Measurements from ENCODE around the gene SHC1. TPM values are rescaled to one million over a fixed set of nuclear protein-coding genes. Genes with fewer than 3 reads are reported as not detected.

SHC1 gene
- total RNA-seq, 4 donors from 2014 or later, result 152 to 265 (median 171) TPM

DNA sequence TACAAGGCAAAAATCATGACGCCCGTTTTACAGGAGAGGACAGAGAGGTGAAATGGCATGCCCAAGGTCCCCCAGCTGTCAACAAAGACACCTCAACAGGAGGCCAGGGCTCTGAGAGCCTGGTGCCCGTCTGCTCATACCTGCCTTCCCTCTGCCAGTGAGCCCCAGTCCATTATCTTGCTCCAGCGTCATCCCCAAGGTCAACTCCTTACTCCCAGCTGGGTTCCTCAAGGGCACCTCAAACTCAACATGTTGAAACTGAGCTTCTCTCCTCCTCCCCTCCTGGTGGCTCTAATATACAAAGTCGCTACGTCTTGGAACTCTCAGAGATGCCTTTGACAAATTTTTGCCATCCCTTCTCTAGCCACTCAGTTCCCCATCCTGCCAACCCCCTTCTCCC, 17.9 kb downstream of the SHC1 start:
- DNase-seq (ENCODE audit: low spot score) (no peak), ATAC-seq (ENCODE audit: low FRiP score) (no peak)
- TF ChIP-seq, protein P1, sequence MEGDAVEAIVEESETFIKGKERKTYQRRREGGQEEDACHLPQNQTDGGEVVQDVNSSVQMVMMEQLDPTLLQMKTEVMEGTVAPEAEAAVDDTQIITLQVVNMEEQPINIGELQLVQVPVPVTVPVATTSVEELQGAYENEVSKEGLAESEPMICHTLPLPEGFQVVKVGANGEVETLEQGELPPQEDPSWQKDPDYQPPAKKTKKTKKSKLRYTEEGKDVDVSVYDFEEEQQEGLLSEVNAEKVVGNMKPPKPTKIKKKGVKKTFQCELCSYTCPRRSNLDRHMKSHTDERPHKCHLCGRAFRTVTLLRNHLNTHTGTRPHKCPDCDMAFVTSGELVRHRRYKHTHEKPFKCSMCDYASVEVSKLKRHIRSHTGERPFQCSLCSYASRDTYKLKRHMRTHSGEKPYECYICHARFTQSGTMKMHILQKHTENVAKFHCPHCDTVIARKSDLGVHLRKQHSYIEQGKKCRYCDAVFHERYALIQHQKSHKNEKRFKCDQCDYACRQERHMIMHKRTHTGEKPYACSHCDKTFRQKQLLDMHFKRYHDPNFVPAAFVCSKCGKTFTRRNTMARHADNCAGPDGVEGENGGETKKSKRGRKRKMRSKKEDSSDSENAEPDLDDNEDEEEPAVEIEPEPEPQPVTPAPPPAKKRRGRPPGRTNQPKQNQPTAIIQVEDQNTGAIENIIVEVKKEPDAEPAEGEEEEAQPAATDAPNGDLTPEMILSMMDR (IDR thresholded peaks at IDR 0.05), result no peak

DNA sequence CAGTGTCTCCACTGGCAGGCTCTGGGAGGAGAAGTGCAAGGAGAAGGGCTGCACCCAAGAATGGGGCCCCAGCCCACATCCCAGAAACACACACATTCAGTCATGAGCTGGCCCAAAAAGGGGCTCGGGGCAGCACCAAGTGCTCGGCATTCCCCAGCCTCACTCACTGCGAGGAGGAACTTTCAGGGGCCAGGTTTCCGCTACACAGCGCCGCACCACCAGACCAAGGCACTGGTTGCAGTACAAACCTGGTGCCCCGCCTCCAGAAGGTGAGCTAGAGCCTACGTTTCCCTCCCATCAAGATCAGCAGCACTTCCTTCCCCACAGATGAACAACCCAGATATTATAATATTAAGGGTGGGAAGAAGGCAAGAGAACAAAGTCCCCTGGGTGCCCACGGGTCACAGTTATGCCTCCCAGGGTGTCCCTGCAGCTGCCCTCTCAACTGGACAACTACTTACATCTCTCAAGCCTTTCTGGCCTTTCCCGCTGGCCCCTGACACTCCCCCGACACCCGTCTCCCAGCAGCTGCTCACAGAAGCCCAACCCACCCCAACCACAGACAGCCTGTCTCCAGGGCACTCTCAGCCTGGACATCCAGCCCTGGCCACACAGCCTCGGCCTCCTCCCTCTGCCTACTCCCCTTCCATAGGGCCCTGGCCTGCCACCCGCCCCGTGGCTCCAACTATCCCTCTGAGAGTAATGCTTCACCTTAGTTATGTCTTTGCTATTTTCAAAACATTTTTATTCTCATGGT, 18.5 kb downstream of the SHC1 start:
- DNase-seq (ENCODE audit: low spot score) (no peak), ATAC-seq (ENCODE audit: low FRiP score) (no peak)
- TF ChIP-seq, protein P1 (IDR thresholded peaks at IDR 0.05), result no peak

DNA sequence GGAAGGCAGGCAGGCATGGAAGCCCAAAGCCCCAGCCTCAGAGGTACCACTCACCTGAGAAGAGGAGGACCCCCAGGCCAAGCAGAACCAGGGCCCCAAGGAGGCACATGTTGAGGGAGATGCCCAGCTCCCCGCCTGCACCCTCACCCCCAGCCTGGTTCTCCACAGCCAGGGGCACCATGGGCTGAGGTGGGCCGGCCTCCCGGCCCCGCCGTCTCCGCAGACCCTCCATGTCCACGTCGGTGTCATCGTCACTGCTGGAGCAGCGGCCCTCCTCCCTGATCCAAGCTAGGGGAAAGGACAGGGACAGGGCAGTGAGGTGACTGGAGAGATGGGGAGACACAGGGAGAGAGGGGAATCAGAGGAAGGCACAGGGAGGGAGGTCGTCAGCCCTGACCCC, 22.5 kb downstream of the SHC1 start:
- TF ChIP-seq, protein P1 (IDR thresholded peaks at IDR 0.05), result no peak
- ATAC-seq (ENCODE audit: low FRiP score), result no peak

DNA sequence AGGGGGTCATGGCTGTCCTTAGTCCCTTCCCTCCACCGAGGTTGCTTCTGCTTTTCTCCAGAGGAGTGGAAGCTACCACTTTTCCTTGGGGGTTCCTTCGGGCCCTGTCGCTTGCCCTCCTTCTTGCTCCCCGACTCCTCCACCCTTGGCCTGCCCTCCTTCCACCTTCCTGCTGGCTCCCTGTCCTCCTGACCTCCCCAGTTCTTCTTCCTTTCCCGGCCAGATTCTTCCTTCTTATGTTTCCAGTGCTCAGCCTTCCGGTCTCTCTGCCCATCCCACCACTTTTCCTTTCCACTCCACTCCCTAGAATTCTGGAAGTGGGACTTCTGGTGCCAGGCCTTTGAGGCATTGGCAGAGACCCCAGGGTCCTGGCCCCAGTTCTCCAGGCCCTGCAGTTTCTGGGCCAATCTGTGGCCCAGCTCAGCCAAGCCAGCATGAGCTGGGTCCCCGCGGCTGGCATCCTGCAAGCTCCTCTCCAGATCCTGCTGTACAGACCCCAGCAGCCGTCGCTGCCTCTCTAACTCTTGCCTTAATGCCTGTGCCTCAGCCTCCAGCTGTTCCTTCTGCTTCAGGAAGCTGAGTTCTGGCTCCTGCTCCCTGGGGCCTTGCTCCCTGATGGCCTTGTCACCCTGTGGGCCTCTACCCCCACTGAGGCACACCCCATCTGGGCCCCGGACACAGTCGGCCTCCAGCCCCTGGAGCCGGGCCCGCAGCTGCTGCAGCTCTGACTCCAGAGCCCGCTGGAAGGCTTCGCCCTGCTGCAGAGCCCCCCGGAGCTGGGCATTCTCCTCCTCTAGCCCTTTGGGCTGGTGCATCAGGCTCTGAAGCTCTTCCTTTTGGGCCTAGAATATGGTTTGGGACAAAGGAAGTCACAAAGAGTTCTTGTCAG, 24.3 kb downstream of the SHC1 start:
- ATAC-seq (ENCODE audit: low FRiP score), result no peak
- TF ChIP-seq, protein P1 (IDR thresholded peaks at IDR 0.05), result no peak
- DNase-seq (ENCODE audit: low spot score), result no peak

More for the DNA sequence above, 22.5 kb downstream of the SHC1 start:
- DNase-seq (ENCODE audit: low spot score), result no peak

DNA sequence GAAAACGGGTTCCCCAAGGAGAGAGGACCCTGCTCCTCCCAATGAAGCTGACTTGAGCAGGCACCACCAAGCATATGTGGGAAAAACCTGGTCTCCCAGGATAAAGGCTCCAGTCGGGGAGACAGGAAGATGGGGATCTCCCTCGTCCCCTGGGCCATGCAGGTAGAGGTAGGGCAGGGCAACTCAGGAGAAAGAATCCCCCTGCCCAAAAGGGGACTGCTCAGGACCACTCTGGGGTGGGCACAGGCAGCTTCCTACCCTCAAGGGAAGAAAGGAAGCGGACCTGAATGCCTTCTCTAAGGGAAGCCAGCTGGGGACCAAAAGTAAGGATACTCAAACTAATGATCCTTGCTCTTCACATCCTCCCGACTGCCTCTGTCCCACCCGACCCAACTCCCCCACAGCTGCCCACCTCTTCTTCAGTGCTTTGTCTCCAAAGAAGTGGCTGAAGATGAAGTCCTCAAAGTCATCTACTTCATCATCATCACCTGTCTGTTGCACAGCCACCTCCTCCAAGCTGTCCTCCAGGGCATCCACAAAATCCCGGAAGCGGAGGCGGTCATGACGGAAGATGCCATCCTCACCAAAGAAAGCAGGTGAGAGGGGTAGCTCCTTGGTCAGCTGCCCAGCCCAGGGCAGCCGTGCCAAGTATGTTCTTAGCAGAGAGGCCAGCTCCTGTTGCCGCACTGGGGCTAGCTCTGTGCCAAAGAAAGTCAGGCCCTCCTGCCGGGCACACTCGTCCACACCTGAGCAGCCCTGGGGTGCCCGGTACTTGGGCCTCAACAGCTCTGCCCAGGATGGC, 25.2 kb downstream of the SHC1 start:
- ATAC-seq (ENCODE audit: low FRiP score), result no peak
- TF ChIP-seq, protein P1 (IDR thresholded peaks at IDR 0.05), result no peak
- no peak for DNase-seq (ENCODE audit: low spot score)

DNA sequence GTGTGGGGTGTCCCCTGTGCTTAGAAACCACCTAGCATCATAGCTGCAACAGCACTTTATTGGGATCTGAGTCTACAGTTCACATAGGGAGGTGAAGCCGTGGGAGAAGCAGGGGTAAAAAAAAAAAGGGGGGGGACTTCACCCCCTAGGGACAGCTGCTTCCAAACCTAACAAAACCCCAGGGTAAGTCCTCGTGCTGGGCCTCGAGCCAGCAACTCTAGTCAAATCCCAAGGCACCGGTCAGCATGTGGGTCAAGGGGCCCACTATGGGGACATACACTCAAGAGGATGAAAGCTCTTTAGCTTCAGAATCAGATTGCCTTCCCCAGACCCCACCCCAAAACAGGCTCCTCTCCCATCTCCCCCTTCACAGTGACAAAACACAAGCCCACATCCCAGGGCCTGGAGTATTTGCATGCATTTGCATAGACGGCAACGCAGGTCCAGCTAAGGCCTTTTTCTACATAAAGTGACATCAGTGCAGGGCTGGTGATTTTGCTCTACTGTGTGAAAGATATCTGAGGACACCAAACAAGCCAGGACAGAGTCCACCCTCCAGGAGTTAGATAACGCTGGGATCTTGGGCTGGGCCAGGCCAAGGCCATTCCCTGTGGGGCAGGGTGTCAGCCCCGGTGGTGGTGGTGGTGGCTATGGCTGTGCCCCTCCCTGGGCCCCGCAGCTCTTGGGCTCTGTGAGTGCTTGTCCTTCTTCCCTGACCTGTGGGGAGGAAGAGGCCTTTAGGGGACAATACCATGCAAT, 26.0 kb downstream of the SHC1 start:
- no peak for ATAC-seq (ENCODE audit: low FRiP score)
- no peak for DNase-seq (ENCODE audit: low spot score)
- TF ChIP-seq, protein P1 (IDR thresholded peaks at IDR 0.05), result no peak
